CD14-positive monocyte (primary cell): ENCODE measurements around the gene ZDHHC9. TPM values are rescaled to one million over a fixed set of nuclear protein-coding genes. Genes with fewer than 3 reads are reported as not detected.

Experiments used
- DNase-seq, 3 donors: peaks; one replicate each; pipeline ENCODE4 v3.0.0-alpha.2; 2011 to 2022
- H2AFZ ChIP-seq: 2 replicates; pipeline ENCODE4 v1.6.0; 2012; ENCODE audit warnings: mild to moderate bottlenecking, low read depth, low read length, inconsistent platforms; ENCODE audit not compliant: insufficient read depth, poor library complexity, severe bottlenecking
- H3K27ac ChIP-seq, 2 donors: 1 replicate in 1 of 2; 2 replicates in 1 of 2; pipeline ENCODE4 v1.5.1; 2012 to 2013; ENCODE audit warnings: low read length in 2 of 2, control low read depth in 1 of 2, inconsistent platforms in 1 of 2, low read depth in 1 of 2, mild to moderate bottlenecking in 1 of 2
- H3K27me3 ChIP-seq, 2 donors: one replicate each; pipeline versions ENCODE4 v1.6.0 to v1.6.1; 2011 to 2013; ENCODE audit warnings: low read length in 2 of 2; ENCODE audit not compliant: control insufficient read depth in 2 of 2, insufficient read depth in 2 of 2
- H3K36me3 ChIP-seq, 2 donors: replicated peaks in 1 of 2; 1 replicate in 1 of 2; 2 replicates in 1 of 2; pipeline versions ENCODE4 v1.5.1 to v1.6.1; 2012 to 2013; ENCODE audit warnings: low read length in 2 of 2, control low read depth in 1 of 2, inconsistent platforms in 1 of 2, mild to moderate bottlenecking in 1 of 2; ENCODE audit not compliant: insufficient read depth in 2 of 2, control insufficient read depth in 1 of 2
- H3K4me1 ChIP-seq, 2 donors: 1 replicate in 1 of 2; 2 replicates in 1 of 2; pipeline versions ENCODE4 v1.5.1 to v1.6.1; 2012 to 2013; ENCODE audit warnings: low read length in 2 of 2, control low read depth in 1 of 2, inconsistent platforms in 1 of 2, mild to moderate bottlenecking in 1 of 2, moderate library complexity in 1 of 2; ENCODE audit not compliant: insufficient read depth in 2 of 2, control insufficient read depth in 1 of 2
- H3K4me2 ChIP-seq: replicated peaks from 2 replicates; pipeline ENCODE3; 2012; ENCODE audit warnings: low read length, moderate library complexity, mild to moderate bottlenecking; ENCODE audit not compliant: poor library complexity, severe bottlenecking; ENCODE audit errors: extremely low read depth
- H3K4me3 ChIP-seq, 3 experiments: fragments of 200-600 bp in 1 of 3; sonication (generic) in 1 of 3; replicated peaks in 1 of 3; 1 replicate in 2 of 3; 2 replicates in 1 of 3; pipeline ENCODE4 v1.5.1; 2011 to 2013; ENCODE audit warnings: low read length in 3 of 3, mild to moderate bottlenecking in 3 of 3, control low read depth in 2 of 3, low read depth in 2 of 3, inconsistent platforms in 1 of 3, moderate library complexity in 1 of 3
- H3K79me2 ChIP-seq: 2 replicates; pipeline ENCODE4 v1.6.0; 2012; ENCODE audit warnings: mild to moderate bottlenecking, control low read depth, inconsistent platforms, low read length, moderate library complexity; ENCODE audit not compliant: insufficient read depth
- H3K9ac ChIP-seq: 2 replicates; pipeline ENCODE4 v1.6.0; 2017; ENCODE audit warnings: low read length, mild to moderate bottlenecking; ENCODE audit not compliant: insufficient read depth, poor library complexity, severe bottlenecking
- H3K9me3 ChIP-seq, 2 donors: replicated peaks in 1 of 2; 1 replicate in 1 of 2; 2 replicates in 1 of 2; pipeline versions ENCODE4 v1.5.1 to v1.6.1; 2012 to 2013; ENCODE audit warnings: low read length in 2 of 2, control low read depth in 1 of 2; ENCODE audit not compliant: control insufficient read depth in 1 of 2, insufficient read depth in 1 of 2
- H4K20me1 ChIP-seq: 2 replicates; pipeline ENCODE4 v1.6.0; 2012; ENCODE audit warnings: mild to moderate bottlenecking, low read length, control low read depth, moderate library complexity; ENCODE audit not compliant: insufficient read depth
- H3K27ac Mint-ChIP-seq, 7 donors: one replicate each; pipeline ENCODE4 v1.8.0; 2020; ENCODE audit warnings: mild to moderate bottlenecking in 7 of 7, mixed read lengths in 7 of 7, moderate library complexity in 6 of 7, inconsistent platforms in 2 of 7
- H3K27me3 Mint-ChIP-seq, 3 donors: one replicate each; pipeline ENCODE4 v1.8.0; 2021 to 2022; ENCODE audit warnings: low read depth in 3 of 3, mild to moderate bottlenecking in 3 of 3, mixed read lengths in 3 of 3, moderate library complexity in 3 of 3, inconsistent platforms in 1 of 3
- H3K36me3 Mint-ChIP-seq, 2 donors: one replicate each; pipeline ENCODE4 v1.8.0; 2020; ENCODE audit warnings: mixed read lengths in 2 of 2, inconsistent platforms in 1 of 2, mild to moderate bottlenecking in 1 of 2
- H3K4me1 Mint-ChIP-seq: one replicate; pipeline ENCODE4 v1.8.0; 2020; ENCODE audit warnings: mild to moderate bottlenecking, mixed read lengths
- H3K4me3 Mint-ChIP-seq, 2 donors: one replicate each; pipeline ENCODE4 v1.8.0; 2020; ENCODE audit warnings: mild to moderate bottlenecking in 2 of 2, mixed read lengths in 2 of 2, moderate library complexity in 1 of 2
- H3K9me3 Mint-ChIP-seq, 7 donors: one replicate each; pipeline ENCODE4 v1.8.0; 2020 to 2022; ENCODE audit warnings: mixed read lengths in 7 of 7, mild to moderate bottlenecking in 6 of 7, moderate library complexity in 6 of 7, inconsistent platforms in 2 of 7
- CTCF ChIP-seq: fragments of 200-600 bp; IDR thresholded peaks from one replicate; pipeline ENCODE4 v1.8.0; 2022; ENCODE audit warnings: antibody characterized with exemption, mild to moderate bottlenecking
- WGBS: methylation state at CpG from one replicate; pipeline ENCODE4 v1.1.5; 2013; ENCODE audit warnings: missing lambda C conversion rate; ENCODE audit not compliant: insufficient coverage; 5-methylcytosine and 5-hydroxymethylcytosine counted together
- intact Hi-C, 2 donors: fragments of 100-400 bp; cut with micrococcal nuclease; formaldehyde crosslinking; loops; one replicate each; pipeline versions ENCODE4 v1.15.0 to v1.15.1; 2023
- polyA plus RNA-seq, 3 donors: library from polyadenylated mRNA; depleted of rRNA in 1 of 3; unstranded in 2 of 3; stranded (reverse) in 1 of 3; fragments of 300-500 nt in 2 of 3; fragments of >200 nt in 1 of 3; fragmentation: Illumina TruSeq in 2 of 3; gene quantifications; 1 replicate in 2 of 3; 2 replicates in 1 of 3; pipeline ENCODE4 v1.2.3, GENCODE V29; 2012 to 2021

Gene ZDHHC9
- polyA plus RNA-seq, 3 donors: 1.5 to 2.8 (median 2.7) TPM

- H3K9me3 Mint-ChIP-seq: peaks cover 0 to 2% (median 0%) of the 10 kb centered on the region in 7 donors
- H3K4me2 ChIP-seq: peak overlapping the region; percentile 58
Observed at GRCh38 chrX:129785160-129785947, 58.3 kb downstream of the ZDHHC9 start.

More at GRCh38 chrX:129785160-129785947, 58.3 kb downstream of the ZDHHC9 start:
- Histone ChIP-seq H3K27me3 (no peaks in the 10 kb centered on the region), H3K36me3 (peaks cover 38 to 50% of the 10 kb centered on the region in 2 donors), H3K79me2 (peaks cover 91% of the 10 kb centered on the region), H3K9me3 (no peaks in the 10 kb centered on the region), H4K20me1 (peaks cover 74% of the 10 kb centered on the region), H3K4me3 (peak overlapping the region in 2 of 3 experiments; percentile 9 to 61), H2AFZ (no peak overlapping the region), H3K4me1 (peaks cover 54 to 62% of the 10 kb centered on the region in 2 donors), H3K9ac (no peak overlapping the region), H3K27ac (peak overlapping the region; percentile 37 to 69)
- peaks cover 0 to 10% (median 0%) of the 10 kb centered on the region in 3 donors for H3K27me3 Mint-ChIP-seq
- no peak for TF ChIP-seq CTCF
- no CpG with 5 or more reads among the region's 11 CpGs for WGBS
- peak overlapping the region; percentile 85 to 98 (median 88) for H3K27ac Mint-ChIP-seq
- intact Hi-C loops: no loop called here
- H3K4me3 Mint-ChIP-seq: peak overlapping the region; percentile 66 to 76
- peaks cover 53 to 72% of the 10 kb centered on the region in 2 donors for H3K36me3 Mint-ChIP-seq
- peaks cover 57% of the 10 kb centered on the region for H3K4me1 Mint-ChIP-seq
- no peak for DNase-seq
